Hippocampal formation (tissue), 2 donors: Measurements from ENCODE around the gene SLC44A1.

Source experiments
- DNase-seq, 2 donors: peaks; one replicate each; lab custom pipeline; 2025; lab: John Stamatoyannopoulos, UW

Gene SLC44A1

DNA sequence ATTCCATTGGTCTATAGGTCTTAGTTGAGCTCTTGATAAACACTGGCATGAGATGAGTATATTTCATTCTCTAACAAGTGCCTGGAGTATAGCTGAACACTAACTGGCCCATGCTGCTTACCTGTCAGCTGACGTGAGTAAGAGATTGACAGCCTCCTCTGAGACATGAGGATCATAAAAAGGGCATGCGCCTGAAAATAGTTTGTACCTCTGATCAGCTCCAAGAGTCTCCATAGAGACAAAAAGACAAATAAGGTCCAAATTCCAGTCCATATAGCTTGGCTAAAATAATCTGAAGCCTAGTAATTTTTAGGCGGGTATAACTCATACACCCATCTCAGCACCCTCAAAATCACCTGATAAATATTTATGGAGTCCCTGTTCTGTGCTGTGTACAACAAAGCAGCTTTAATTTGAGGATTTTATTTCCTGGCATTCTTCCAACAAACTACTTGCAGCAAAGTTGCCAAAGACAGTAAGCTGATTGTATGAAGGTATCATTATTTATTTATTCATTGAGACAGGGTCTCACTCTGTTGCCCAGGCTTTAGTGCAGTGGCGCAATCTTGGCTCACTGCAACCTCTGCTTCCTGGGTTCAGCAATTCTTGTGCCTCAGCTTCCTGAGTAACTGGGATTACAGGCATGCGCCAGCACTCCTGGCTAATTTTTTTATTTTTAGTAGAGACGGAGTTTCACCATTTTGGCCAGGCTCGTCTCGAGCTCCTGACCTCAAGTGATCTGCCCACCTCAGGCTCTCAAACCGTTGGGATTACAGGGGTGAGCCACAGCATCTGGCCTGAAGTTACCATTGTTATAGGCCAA lies 187.2 kb downstream of the SLC44A1 start:
- DNase-seq, result no peak

DNA sequence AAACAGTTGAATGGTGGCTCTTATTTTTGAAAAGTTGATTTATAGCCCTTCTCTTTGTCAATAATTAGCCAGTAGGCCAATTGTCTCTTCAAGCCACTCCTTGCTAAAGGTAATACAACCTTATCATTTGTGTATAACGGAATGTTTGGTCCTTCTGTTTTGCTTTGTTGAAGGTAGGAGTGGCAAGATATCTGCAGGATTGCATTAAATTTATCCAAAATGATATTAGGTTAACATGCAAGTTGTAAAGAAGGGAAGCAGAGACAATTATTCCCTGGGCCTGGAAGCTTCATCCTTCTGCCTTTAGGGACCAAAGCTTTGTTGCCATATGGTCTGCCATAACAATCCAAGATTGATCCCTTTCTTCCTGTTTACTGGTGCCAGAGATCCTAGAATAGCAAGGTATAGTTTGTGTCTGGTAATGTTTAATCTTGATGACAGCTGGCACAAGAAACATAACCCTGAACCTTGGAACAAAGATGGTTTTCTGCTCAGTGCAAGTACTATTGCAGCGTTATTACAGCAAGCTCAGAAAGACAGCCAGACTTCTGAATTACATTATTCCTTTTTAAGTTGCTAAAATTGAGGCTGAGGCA lies 187.9 kb downstream of the SLC44A1 start:
- DNase-seq, result no peak

DNA sequence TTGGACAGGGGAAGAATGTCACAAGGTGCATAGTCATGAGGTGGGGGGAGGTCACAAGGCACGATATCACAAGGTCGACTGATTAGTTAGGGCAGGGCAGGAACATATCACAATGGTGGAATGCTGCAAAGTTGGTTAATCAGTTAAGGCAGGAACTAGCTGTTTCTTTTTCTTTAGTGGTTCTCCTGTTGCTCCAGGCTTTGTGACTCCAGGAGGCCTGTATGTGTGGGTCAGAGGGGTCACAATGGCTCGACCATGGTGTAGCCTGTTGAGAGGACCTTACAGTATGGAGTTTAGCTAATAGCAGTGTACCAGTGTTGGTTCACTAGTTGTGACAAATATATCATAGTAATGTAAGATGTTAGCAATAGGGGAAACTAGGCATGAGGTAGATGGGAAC lies 191.0 kb downstream of the SLC44A1 start:
- DNase-seq, result no peak

DNA sequence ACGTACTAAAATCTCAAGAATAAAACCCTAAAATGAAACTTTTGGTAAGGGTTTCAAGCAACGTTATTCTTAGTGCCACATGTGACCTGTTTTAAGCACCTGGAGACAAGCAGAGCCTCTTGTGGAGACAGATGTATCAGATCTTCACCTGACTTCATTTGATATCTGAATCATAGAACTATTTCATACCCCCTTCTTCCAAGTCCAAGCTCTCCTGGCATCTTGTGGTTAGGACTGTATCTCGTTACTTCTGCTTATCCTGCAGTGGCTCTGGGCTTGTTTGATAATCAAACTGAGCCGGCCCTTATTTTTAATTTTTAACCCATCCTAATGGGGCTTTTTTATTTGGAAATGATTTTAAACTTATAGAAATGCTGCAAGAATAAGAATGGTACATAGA lies 192.3 kb downstream of the SLC44A1 start:
- DNase-seq, result no peak

- no peak for DNase-seq
Observed at GRCh38 chr9:105437704-105438103, 193.3 kb downstream of the SLC44A1 start.

DNA sequence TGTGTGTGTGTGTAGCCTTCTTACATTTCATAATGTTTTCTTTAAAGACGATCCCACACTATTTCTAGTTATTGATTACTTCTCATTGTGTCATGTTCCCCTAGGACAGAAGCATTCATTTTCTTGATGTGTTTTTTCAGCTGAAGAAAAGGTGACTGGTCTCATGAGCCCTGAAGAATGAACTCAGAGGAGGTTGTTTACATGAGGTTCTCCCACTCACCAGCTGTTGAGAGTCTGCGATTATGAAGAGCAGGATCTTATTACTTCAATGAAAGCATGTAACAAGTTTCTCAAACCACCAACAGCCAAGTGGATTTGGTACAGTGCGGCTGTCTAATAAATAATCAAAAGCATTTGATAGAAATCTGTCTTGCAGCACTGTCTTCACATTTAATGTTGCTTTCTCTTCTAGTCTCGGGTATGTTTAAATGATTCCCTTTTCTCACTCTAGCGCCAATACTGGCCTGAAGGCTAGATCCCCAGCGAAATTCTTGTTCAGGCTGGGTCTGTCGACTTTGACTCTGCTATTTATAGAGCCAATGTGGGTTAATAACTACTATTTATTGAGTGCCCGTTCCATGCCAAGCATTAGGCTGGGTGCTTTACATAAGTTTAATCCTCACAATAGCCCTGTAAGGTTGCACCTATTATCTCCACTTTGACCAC lies 193.8 kb downstream of the SLC44A1 start:
- no peak for DNase-seq

- DNase-seq, result no peak
Observed at GRCh38 chr9:105439428-105439827, 195.0 kb downstream of the SLC44A1 start.

DNA sequence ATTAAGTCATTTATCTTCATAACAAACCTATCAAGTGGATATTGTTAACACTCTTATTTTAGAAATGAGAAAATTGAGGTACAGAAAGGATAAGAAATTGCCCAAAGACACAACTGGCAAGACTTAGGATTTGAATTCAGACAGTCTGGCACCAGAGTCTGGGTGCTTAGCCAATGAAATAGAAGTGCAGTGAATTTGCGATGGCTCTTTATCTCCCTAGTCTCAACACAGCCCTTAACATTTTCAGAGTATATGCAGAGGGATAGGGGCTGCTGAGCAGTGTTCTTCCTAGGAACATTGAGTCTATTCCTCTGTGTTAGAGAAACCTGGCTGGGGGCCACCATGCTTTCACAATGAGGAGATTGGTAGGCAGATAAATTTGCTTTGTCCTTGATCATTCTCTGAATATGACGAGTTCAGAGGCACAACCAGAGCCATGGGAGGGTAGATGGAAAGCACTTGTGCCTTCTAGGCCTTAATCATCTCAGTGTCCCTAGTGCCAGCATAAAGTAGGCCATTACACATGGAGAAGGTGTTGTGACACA lies 197.2 kb downstream of the SLC44A1 start:
- no peak for DNase-seq

DNA sequence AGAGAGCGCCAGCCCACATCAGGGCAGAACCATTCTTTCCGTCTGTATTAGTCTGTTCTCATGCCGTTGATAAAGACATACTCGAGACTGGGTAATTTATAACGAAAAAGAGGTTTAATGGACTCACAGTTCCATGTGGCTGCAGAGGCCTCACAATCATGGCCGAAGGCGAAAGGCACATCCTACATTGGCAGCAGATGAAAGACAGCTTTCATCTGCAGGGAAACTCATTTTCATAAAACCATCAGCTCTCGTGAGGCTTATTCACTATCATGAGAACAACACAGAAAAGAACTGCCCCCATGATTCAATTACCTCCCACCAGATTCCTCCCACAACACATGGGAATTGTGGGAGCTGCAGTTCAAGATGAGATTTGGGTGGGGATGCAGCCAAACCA lies 198.7 kb downstream of the SLC44A1 start:
- DNase-seq, result no peak

GRCh38 chr9:105444130-105444529 lies 199.7 kb downstream of the SLC44A1 start:
- DNase-seq, result no peak

DNA sequence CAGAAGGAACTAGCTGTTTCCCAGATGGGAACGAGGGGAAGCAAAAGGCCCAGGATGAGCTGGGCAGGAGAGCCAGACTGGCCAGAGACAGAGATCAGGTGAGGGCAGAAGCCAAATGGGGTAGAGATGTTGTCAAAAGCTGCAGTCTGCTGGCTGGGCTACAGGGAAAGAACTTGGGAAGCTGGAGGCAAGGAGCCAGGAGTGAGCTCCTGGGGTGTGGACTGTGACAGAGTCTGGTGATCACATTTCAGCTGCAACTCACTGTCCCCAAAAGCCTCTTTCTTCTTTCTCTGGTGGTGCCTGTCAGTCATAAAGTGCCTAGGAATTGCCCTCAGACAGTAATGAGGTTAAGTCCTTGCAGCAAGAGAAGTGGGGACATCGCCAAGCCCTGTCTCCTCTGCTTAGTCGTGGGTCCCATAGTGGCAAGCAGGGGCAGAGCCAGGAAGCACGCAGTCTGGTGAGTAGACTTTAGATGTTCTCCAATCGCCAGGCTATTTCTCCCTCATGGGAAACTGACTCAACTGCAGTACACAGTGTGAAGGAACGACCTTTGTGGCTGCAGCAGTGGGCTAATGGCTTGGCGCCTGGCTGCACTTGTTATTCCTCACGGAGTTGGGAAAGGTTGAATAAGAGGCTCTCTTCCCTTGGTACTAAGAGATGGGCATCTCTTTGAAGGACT lies 200.9 kb downstream of the SLC44A1 start:
- no peak for DNase-seq

DNA sequence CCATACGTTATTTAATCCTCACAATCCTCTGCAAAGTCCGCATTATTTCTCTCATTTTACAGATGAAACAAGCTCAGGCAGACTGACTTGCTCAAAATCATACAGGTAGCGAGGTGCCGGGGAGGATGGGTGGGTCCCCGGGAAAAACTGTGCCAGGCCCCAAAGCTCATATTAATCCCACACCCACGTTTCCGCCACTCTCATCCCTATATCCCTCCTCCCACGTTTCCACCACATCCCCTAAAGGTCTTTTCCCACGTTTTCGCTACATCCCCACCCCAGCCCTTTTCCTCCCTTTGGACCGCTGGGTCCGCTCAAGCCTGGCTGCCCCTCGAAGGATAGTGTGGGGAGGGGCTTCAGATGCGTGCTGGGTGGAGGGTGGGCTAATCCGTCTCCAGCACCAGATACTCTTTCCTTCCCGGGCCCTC lies 202.9 kb downstream of the SLC44A1 start:
- DNase-seq, result no peak

DNA sequence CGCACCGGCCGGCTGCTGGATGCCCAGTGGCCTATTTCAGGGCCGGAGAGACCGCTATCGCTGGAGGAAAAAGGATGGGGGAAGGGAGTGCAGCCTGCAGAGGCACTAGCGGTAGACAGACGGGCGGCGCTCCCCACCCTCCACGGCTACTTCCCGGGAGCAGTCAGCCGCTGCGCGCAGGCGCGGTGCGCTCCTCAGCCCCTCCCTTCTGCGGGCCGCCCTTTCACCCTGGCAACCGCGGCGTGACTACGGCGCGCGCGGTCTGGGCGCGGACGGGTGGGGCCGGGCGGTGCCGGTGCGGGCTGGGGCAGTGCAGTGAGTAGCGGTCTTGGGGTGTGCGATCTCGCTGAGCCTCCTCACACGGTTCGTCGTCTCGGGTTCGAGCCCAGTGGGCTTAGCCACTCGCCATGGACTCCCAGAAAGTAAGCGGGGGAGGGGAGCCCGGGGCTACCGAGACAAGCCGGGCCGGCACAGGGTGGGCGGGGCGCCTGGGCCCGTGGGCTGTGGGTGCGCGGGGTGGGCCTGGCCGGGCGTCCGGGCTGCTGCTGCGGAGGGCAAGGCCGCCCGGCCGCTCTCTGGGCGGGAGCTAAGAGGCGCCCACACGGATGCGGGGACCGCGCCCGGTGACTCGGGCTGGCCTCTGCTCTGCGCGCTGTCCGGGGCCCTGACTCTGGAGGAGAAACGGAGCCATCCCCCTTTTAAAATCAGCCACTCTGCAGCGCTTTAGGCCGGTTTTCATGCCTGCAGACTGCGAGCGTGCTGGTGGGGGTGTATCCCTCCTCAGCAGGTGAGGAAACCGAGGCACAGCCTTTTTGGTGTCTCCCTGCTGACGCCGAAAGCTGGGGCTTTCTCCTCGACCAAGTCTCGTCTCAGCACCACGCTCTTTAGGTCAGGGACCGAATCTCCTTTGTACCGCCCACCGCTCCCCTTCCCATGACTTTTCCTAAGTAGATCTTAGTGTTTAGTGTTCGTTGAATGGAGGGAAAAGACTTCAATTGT lies 203.7 kb downstream of the SLC44A1 start, which contains the start of gene FSD1L:
Gene FSD1L (plus strand): TSS at position 221 of the 999 bp plus-strand sequence. CDS start 187 bp downstream, at position 408.
- DNase-seq, result peak; percentile 89 to 94

DNA sequence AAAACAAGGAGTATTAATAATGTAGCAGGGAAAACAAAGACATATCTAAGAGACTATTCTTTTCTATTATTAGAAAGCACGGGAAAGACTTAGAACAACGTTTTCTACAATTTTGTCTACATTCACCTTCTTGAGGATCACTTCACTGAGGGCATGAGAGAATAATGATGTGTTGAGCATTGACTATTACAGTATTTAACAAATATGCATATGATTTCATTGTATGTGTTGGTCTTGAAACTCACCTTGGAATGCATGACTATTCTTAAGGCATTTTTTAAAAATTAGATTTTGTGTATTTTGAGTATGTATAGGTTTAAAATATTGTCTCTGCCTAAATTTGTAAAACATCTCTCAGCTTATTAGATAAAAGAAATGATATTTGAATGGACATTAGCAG lies 204.6 kb downstream of the SLC44A1 start:
- no peak for DNase-seq

GRCh38 chr9:105452185-105452584 lies 207.7 kb downstream of the SLC44A1 start:
- DNase-seq, result no peak

DNA sequence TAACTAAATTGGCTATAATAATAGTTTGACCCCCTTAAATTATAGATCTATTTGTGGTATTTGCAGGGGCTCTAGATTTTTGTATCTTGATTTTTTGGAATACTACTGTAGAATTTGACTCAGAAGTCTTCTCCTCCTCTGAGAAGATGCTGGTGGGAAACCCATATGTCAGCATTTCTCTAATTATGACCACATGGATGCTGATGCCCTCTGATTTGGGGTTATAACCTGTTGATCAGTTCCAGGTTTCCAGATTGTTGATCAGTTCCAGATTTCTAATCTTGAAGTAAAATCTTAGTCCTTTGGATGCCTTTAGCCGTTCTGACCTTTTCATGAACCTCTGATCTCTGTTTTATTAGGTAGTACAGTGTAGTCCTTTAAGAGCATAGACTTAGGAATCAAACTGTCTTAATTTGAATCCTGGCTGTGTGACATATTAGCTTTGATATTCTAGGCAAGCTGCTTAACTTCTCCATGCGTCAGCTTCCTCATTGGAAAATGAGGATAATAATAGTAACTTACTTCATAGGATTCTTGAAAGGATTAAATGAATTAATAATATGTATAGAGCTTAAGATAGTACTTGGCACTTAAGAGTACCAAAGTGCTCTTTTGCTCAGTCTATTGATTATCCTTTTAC lies 211.5 kb downstream of the SLC44A1 start:
- no peak for DNase-seq

- DNase-seq, result no peak
Observed at GRCh38 chr9:105457560-105458294, 213.3 kb downstream of the SLC44A1 start.

GRCh38 chr9:105458404-105458803 lies 214.0 kb downstream of the SLC44A1 start:
- no peak for DNase-seq

DNA sequence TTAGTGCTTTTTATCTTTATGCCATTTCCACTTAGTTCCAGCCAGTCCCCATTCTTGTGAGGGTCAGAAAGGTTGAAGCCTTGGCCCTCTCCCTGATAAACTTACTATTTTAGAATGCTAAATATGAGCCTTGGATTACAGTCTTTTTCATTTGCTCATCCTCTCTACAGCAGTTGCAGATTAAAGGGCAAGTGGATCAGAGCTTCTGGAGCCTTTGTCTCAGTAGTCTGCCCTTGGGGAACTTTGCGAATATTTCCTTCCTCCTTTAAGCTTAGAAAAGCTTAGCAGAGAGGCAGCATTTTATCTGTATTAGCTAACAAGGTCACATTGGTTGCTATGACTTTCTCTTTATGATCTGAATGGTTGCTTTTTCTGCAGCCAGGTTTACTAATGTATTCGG lies 214.9 kb downstream of the SLC44A1 start:
- DNase-seq, result no peak
